Measurements from ENCODE around the gene HSD17B4. TPM values are rescaled to one million over a fixed set of nuclear protein-coding genes. Genes with fewer than 3 reads are reported as not detected.

HSD17B4 gene
- total and polyA plus RNA-seq, 2 of the 13 experiments (the other 11 are each of a cell fraction or from before 2014, with no cell fraction given): 178 to 399 TPM

- TF ChIP-seq, protein P1, sequence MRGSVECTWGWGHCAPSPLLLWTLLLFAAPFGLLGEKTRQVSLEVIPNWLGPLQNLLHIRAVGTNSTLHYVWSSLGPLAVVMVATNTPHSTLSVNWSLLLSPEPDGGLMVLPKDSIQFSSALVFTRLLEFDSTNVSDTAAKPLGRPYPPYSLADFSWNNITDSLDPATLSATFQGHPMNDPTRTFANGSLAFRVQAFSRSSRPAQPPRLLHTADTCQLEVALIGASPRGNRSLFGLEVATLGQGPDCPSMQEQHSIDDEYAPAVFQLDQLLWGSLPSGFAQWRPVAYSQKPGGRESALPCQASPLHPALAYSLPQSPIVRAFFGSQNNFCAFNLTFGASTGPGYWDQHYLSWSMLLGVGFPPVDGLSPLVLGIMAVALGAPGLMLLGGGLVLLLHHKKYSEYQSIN (CRISPR knock-in tag; IDR thresholded peaks at IDR 0.05; ENCODE audit: borderline replicate concordance): no peak
- TF ChIP-seq KDM4B (CRISPR knock-in tag; IDR thresholded peaks at IDR 0.05): no peak
- TF ChIP-seq ZNF777 (CRISPR knock-in tag; IDR thresholded peaks at IDR 0.05): no peak
- TF ChIP-seq ZBTB39 (CRISPR knock-in tag; IDR thresholded peaks at IDR 0.05): no peak
- TF ChIP-seq GMEB1 (CRISPR knock-in tag; IDR thresholded peaks at IDR 0.05; ENCODE audit: borderline replicate concordance): no peak
- peak; percentile 54; the same call in 1 of the 2 replicates for TF ChIP-seq ZNF503 (CRISPR knock-in tag; IDR thresholded peaks at IDR 0.05)
- no peak for TF ChIP-seq ARHGAP35 (CRISPR knock-in tag; IDR thresholded peaks at IDR 0.05; ENCODE audit: borderline replicate concordance)
- TF ChIP-seq KLF12 (CRISPR knock-in tag; IDR thresholded peaks at IDR 0.05; ENCODE audit: borderline replicate concordance): no peak
- TF ChIP-seq SNRNP70 (IDR thresholded peaks at IDR 0.05; ENCODE audit: low read depth, low read length): no peak
- TF ChIP-seq CEBPG (CRISPR knock-in tag; IDR thresholded peaks at IDR 0.05): peak; percentile 44; the same call in 1 of the 2 replicates
- no peak for TF ChIP-seq ZNF121 (CRISPR knock-in tag; IDR thresholded peaks at IDR 0.05)
- TF ChIP-seq ZNF549 (CRISPR knock-in tag; IDR thresholded peaks at IDR 0.05): no peak
- TF ChIP-seq, protein P2, sequence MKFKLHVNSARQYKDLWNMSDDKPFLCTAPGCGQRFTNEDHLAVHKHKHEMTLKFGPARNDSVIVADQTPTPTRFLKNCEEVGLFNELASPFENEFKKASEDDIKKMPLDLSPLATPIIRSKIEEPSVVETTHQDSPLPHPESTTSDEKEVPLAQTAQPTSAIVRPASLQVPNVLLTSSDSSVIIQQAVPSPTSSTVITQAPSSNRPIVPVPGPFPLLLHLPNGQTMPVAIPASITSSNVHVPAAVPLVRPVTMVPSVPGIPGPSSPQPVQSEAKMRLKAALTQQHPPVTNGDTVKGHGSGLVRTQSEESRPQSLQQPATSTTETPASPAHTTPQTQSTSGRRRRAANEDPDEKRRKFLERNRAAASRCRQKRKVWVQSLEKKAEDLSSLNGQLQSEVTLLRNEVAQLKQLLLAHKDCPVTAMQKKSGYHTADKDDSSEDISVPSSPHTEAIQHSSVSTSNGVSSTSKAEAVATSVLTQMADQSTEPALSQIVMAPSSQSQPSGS (CRISPR knock-in tag; IDR thresholded peaks at IDR 0.05): no peak
- TF ChIP-seq, protein P3, sequence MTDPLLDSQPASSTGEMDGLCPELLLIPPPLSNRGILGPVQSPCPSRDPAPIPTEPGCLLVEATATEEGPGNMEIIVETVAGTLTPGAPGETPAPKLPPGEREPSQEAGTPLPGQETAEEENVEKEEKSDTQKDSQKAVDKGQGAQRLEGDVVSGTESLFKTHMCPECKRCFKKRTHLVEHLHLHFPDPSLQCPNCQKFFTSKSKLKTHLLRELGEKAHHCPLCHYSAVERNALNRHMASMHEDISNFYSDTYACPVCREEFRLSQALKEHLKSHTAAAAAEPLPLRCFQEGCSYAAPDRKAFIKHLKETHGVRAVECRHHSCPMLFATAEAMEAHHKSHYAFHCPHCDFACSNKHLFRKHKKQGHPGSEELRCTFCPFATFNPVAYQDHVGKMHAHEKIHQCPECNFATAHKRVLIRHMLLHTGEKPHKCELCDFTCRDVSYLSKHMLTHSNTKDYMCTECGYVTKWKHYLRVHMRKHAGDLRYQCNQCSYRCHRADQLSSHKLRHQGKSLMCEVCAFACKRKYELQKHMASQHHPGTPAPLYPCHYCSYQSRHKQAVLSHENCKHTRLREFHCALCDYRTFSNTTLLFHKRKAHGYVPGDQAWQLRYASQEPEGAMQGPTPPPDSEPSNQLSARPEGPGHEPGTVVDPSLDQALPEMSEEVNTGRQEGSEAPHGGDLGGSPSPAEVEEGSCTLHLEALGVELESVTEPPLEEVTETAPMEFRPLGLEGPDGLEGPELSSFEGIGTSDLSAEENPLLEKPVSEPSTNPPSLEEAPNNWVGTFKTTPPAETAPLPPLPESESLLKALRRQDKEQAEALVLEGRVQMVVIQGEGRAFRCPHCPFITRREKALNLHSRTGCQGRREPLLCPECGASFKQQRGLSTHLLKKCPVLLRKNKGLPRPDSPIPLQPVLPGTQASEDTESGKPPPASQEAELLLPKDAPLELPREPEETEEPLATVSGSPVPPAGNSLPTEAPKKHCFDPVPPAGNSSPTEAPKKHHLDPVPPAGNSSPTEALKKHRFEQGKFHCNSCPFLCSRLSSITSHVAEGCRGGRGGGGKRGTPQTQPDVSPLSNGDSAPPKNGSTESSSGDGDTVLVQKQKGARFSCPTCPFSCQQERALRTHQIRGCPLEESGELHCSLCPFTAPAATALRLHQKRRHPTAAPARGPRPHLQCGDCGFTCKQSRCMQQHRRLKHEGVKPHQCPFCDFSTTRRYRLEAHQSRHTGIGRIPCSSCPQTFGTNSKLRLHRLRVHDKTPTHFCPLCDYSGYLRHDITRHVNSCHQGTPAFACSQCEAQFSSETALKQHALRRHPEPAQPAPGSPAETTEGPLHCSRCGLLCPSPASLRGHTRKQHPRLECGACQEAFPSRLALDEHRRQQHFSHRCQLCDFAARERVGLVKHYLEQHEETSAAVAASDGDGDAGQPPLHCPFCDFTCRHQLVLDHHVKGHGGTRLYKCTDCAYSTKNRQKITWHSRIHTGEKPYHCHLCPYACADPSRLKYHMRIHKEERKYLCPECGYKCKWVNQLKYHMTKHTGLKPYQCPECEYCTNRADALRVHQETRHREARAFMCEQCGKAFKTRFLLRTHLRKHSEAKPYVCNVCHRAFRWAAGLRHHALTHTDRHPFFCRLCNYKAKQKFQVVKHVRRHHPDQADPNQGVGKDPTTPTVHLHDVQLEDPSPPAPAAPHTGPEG (CRISPR knock-in tag; IDR thresholded peaks at IDR 0.05): no peak
- TF ChIP-seq HNF4A (CRISPR knock-in tag; IDR thresholded peaks at IDR 0.05): peak; percentile 74
- no peak for TF ChIP-seq GABPB1 (CRISPR knock-in tag; IDR thresholded peaks at IDR 0.05)
These were observed 72.2 kb downstream of the HSD17B4 start (continued) for GRCh38 chr5:119524485-119524884.
